OCI-LY7 (cell line): ENCODE results near the gene COL15A1. TPM values are rescaled to one million over a fixed set of nuclear protein-coding genes. Genes with fewer than 3 reads are reported as not detected.

Source experiments
- BruUV-seq: library from RNA; stranded (reverse); fragments of 400-500 nt; replicated peaks from 2 replicates; lab custom pipeline; 2021; lab: Mats Ljungman, UMichigan
- CTCF ChIA-PET: fragments of 300-600 bp; sonication (Branson Sonifier 250); formaldehyde crosslinking; loops from one replicate; lab custom pipeline; 2022; ENCODE audit warnings: antibody characterized with exemption; ENCODE audit not compliant: unreplicated experiment; lab: Charles Lee
- POLR2A ChIA-PET: fragments of 300-600 bp; sonication (Branson Sonifier 250); formaldehyde crosslinking; loops from one replicate; lab custom pipeline; 2022; ENCODE audit warnings: antibody characterized with exemption; lab: Charles Lee
- DNase-seq: peaks from one replicate; pipeline ENCODE4 v3.0.0-alpha.2; 2015; ENCODE audit warnings: low spot score
- H2AFZ ChIP-seq: fragments of 200-600 bp; sonication (generic), shearing (Covaris generic); 2 replicates; pipeline ENCODE4 v1.6.1; 2014; ENCODE audit warnings: mild to moderate bottlenecking, antibody characterized with exemption, low read length, moderate library complexity
- H3K27ac ChIP-seq: fragments of 200-600 bp; sonication (generic); 2 replicates; pipeline ENCODE4 v1.5.1; 2014; ENCODE audit warnings: mixed run types, low read depth, mild to moderate bottlenecking, moderate library complexity, low read length, inconsistent platforms; ENCODE audit not compliant: poor library complexity, severe bottlenecking
- H3K36me3 ChIP-seq: fragments of 200-600 bp; sonication (generic); 2 replicates; pipeline ENCODE4 v1.6.1; 2014; ENCODE audit warnings: mild to moderate bottlenecking, antibody characterized with exemption, low read length, moderate library complexity, mixed read lengths; ENCODE audit not compliant: insufficient read depth
- H3K4me1 ChIP-seq: fragments of 200-600 bp; sonication (generic); 2 replicates; pipeline ENCODE4 v1.5.1; 2014; ENCODE audit warnings: mild to moderate bottlenecking, low read length; ENCODE audit not compliant: insufficient read depth, poor library complexity, severe bottlenecking
- H3K4me2 ChIP-seq: fragments of 200-600 bp; sonication (generic); 2 replicates; pipeline ENCODE4 v1.6.1; 2014; ENCODE audit warnings: mild to moderate bottlenecking, low read length
- H3K4me3 ChIP-seq: fragments of 200-600 bp; sonication (generic); 2 replicates; pipeline ENCODE4 v1.5.1; 2014; ENCODE audit warnings: mild to moderate bottlenecking, low read depth, low read length; ENCODE audit not compliant: poor library complexity, severe bottlenecking
- H3K79me2 ChIP-seq: fragments of 200-600 bp; sonication (generic); 2 replicates; pipeline ENCODE4 v1.6.1; 2016; ENCODE audit warnings: low read depth, mild to moderate bottlenecking, low read length, moderate library complexity, mixed read lengths; ENCODE audit not compliant: insufficient read depth
- H3K9me2 ChIP-seq: fragments of 200-600 bp; sonication (generic); 2 replicates; pipeline ENCODE4 v1.6.1; 2016; ENCODE audit warnings: mild to moderate bottlenecking, low read length, mixed read lengths; ENCODE audit not compliant: insufficient read depth
- H3K9me3 ChIP-seq: fragments of 200-600 bp; sonication (generic); 2 replicates; pipeline ENCODE4 v1.6.1; 2014; ENCODE audit warnings: mild to moderate bottlenecking, mixed run types, low read length, mixed read lengths
- H4K20me1 ChIP-seq: fragments of 200-600 bp; sonication (generic); 2 replicates; pipeline ENCODE4 v1.6.1; 2014; ENCODE audit warnings: mild to moderate bottlenecking, antibody characterized with exemption, low read length, moderate library complexity, mixed read lengths; ENCODE audit not compliant: insufficient read depth
- CTCF ChIP-seq: fragments of 200-600 bp; sonication (generic); conservative IDR thresholded peaks from 2 replicates; pipeline ENCODE4 v1.5.1; 2014; ENCODE audit warnings: mild to moderate bottlenecking, antibody characterized with exemption, low read length, moderate library complexity, mixed read lengths
- EZH2phosphoT487 ChIP-seq: fragments of 200-600 bp; sonication (generic); IDR thresholded peaks from 2 replicates; pipeline ENCODE4 v1.6.1; 2018; ENCODE audit warnings: low read depth, borderline replicate concordance, mild to moderate bottlenecking, mixed run types, antibody characterized with exemption, low read length, moderate library complexity, mixed read lengths
- intact Hi-C: fragments of 100-400 bp; cut with micrococcal nuclease; formaldehyde crosslinking; loops from one replicate; pipeline ENCODE4 v1.10.0; 2022; ENCODE audit not compliant: unreplicated experiment
- total RNA-seq, 2 experiments: library from RNA; depleted of rRNA in 1 of 2; stranded (reverse); fragments of >200 nt in 1 of 2; shearing (Covaris generic) in 1 of 2; gene quantifications; 2 replicates each; pipeline ENCODE4 v1.2.3, GENCODE V29; 2014 to 2022

The COL15A1 gene
- total RNA-seq, 2 experiments from 2014 or later, result not detected

DNA sequence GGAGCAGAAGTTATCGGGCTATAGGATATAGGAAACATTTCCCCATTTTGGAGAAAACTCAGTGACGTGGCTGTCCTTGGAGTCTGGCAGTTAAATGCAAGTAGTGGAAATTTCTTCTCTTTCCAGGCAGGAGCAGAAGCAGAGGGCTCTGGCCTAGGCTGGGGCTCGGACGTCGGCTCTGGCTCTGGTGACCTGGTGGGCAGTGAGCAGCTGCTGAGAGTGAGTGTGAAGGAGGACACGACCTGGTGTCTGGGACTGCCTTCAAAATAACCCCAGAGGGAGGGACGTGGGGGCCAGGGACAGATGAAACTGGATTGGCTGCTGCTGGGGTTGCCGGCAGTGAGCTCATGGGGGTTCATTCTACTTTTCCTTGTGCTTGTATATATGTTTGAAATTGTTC, 79.5 kb downstream of the COL15A1 start:
- intact Hi-C loops, result no loop called here
- DNase-seq, result no peak
- Histone ChIP-seq H3K27ac (no peak overlapping the region), H3K36me3 (no peaks in the 10 kb centered on the region), H3K4me3 (no peak overlapping the region), H2AFZ (no peak overlapping the region), H3K4me1 (no peaks in the 10 kb centered on the region), H4K20me1 (no peaks in the 10 kb centered on the region), H3K79me2 (no peaks in the 10 kb centered on the region), H3K9me2 (no peaks in the 10 kb centered on the region), H3K4me2 (no peak overlapping the region), H3K9me3 (no peaks in the 10 kb centered on the region)
- ChIA-PET CTCF (no interaction called here), POLR2A (no interaction called here)
- no peak for TF ChIP-seq CTCF
- no peak for TF ChIP-seq EZH2phosphoT487
- BruUV-seq, result no TSS peak

GRCh38 chr9:99023831-99024230, 80.1 kb downstream of the COL15A1 start:
- no peak overlapping the region for H3K27ac ChIP-seq
- H4K20me1 ChIP-seq, result no peaks in the 10 kb centered on the region
- no peak for TF ChIP-seq CTCF
- TF ChIP-seq EZH2phosphoT487, result no peak
- peak; percentile 8 for DNase-seq
- ChIA-PET CTCF (no interaction called here), POLR2A (no interaction called here)
- no peak overlapping the region for H3K4me2 ChIP-seq
- intact Hi-C loops, result no loop called here
- no peaks in the 10 kb centered on the region for H3K9me2 ChIP-seq
- H3K4me3 ChIP-seq, result no peak overlapping the region
- H3K9me3 ChIP-seq, result no peaks in the 10 kb centered on the region
- no TSS peak for BruUV-seq
- no peaks in the 10 kb centered on the region for H3K4me1 ChIP-seq
- H3K79me2 ChIP-seq, result no peaks in the 10 kb centered on the region
- H3K36me3 ChIP-seq, result no peaks in the 10 kb centered on the region
- H2AFZ ChIP-seq, result no peak overlapping the region

DNA sequence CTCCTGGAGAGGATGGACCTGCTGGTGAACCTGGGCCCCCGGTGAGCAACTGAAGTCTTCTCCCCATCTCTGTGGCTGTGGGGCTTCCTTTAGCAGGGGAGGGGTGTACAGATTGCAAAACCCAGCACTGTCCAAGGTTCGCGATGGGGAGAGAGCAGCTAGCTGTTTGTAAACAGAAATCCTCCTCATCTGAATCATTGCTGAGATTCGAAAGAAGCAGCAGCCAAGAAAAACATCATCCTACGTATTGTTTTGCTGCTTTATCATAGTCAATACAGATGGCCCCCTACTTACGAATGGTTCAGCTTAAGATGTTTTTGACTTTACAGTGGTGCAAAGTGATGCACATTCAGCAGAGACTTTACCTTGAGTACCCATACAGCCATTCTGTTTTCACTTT, 81.3 kb downstream of the COL15A1 start:
- H3K4me1 ChIP-seq, result no peaks in the 10 kb centered on the region
- BruUV-seq, result no TSS peak
- H3K4me3 ChIP-seq, result no peak overlapping the region
- POLR2A ChIA-PET, result interaction anchor here (0.7 kb wide), 2 partner anchors 19 to 29 kb away, joined by 3 read pairs; no protein-coding TSS in a partner anchor
- H3K36me3 ChIP-seq, result no peaks in the 10 kb centered on the region
- no peaks in the 10 kb centered on the region for H3K9me2 ChIP-seq
- H4K20me1 ChIP-seq, result no peaks in the 10 kb centered on the region
- H3K4me2 ChIP-seq, result no peak overlapping the region
- intact Hi-C loops, result no loop called here
- TF ChIP-seq CTCF (no peak), EZH2phosphoT487 (no peak)
- H3K79me2 ChIP-seq, result no peaks in the 10 kb centered on the region
- H3K27ac ChIP-seq, result no peak overlapping the region
- H3K9me3 ChIP-seq, result no peaks in the 10 kb centered on the region
- CTCF ChIA-PET, result no interaction called here
- no peak overlapping the region for H2AFZ ChIP-seq
- no peak for DNase-seq
